GM19238 (cell line): ENCODE data around the gene SCART1.
"Not testable (repeated sequence)": the region's sequence is repeated elsewhere in the genome, so short reads cannot be mapped to it uniquely, and the experiment has no call there.

ENCODE experiments used
- DNase-seq: peaks from one replicate; pipeline ENCODE4 v3.0.0; 2011; ENCODE audit warnings: low spot score; ENCODE audit not compliant: insufficient read length

SCART1 gene

GRCh38 chr10:133453516-133454203 lies at the start of gene SCART1:
TSS of gene SCART1 (plus strand) at chr10:133453945. CDS start at chr10:133453998, 53 bp downstream.
- DNase-seq = no peak

GRCh38 chr10:133405272-133405671 lies 48.5 kb upstream of the SCART1 start:
- no peak for DNase-seq

- no peak for DNase-seq
Observed at GRCh38 chr10:133405844-133406527, 47.8 kb upstream of the SCART1 start.

GRCh38 chr10:133411523-133412380 lies 42.0 kb upstream of the SCART1 start:
- no peak for DNase-seq

GRCh38 chr10:133412381-133412711 lies 41.4 kb upstream of the SCART1 start:
- no peak for DNase-seq

- not testable (repeated sequence) for DNase-seq
Observed at GRCh38 chr10:133414401-133414800, 39.3 kb upstream of the SCART1 start.

- no peak for DNase-seq
Observed at GRCh38 chr10:133415752-133416151, 38.0 kb upstream of the SCART1 start.

- DNase-seq = no peak
Observed at GRCh38 chr10:133418289-133418993, 35.3 kb upstream of the SCART1 start.

GRCh38 chr10:133419211-133419950 lies 34.4 kb upstream of the SCART1 start:
- DNase-seq = no peak

- no peak for DNase-seq
Observed at GRCh38 chr10:133420028-133420427, 33.7 kb upstream of the SCART1 start.

GRCh38 chr10:133420579-133420978 lies 33.2 kb upstream of the SCART1 start:
- DNase-seq = no peak

GRCh38 chr10:133421336-133422222 lies 32.2 kb upstream of the SCART1 start:
- no peak for DNase-seq

- no peak for DNase-seq
Observed at GRCh38 chr10:133422223-133422806, 31.4 kb upstream of the SCART1 start.

GRCh38 chr10:133422807-133423771 lies 30.7 kb upstream of the SCART1 start:
- DNase-seq = no peak

GRCh38 chr10:133424102-133424501 lies 29.6 kb upstream of the SCART1 start:
- not testable (repeated sequence) for DNase-seq

- DNase-seq = not testable (repeated sequence)
Observed at GRCh38 chr10:133424601-133425000, 29.1 kb upstream of the SCART1 start, which contains the start of gene SPRN. TSS of gene SPRN (minus strand) at chr10:133424625. CDS start at chr10:133423681, 944 bp downstream.

GRCh38 chr10:133429571-133429970 lies 24.2 kb upstream of the SCART1 start:
- not testable (repeated sequence) for DNase-seq
